ENCODE data around the gene TMTC2.
"Not testable (repeated sequence)": the region's sequence is repeated elsewhere in the genome, so short reads cannot be mapped to it uniquely, and the experiment has no call there.

TMTC2 gene

DNA sequence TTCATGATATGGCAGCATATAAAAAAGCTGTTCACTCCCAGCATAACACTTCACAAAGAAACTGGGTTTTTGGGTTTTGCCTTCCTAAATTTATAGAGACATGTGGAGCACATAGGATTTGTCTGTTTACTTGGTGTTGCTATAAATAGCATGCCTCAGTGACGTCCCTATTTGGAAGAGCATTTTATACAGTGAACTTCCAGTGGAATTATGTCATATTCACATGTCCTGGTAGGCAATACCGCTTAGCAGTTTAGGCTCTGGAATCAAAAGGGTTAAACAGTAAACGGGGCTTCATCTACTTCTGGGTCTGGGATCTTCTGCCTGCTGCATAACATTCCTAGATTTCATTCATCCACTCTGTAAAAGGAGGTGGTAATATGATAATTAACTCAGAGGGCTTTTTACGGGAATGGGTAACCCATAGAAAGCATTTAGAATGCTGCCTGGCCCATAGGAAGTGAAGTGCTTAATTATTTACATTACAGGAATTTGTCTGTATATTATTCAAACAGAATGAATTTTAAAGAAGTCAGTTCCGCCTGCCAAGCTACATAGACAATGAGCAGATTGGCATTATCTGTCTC is 396.1 kb downstream of the TMTC2 start:
- DNase-seq (ENCODE audit: low spot score): no peak

DNA sequence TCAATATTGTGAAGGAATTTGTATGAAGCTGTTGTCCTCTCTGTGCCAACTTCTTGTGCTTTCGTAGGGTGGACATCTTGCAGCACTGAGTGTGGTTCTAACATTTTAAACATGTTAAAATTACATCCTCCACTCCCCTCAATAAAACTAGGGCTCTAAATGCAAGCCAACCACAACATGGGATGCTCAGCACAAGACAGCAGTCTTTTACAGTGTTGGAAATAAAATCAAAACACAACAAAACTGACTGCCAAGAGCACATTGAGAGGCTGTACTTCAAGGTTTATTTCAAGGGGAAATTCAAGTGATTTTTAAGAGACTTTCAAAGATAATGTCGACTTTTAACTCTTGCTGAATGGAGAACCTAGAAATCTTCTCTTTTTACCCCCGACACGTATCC is 396.9 kb downstream of the TMTC2 start:
- DNase-seq (ENCODE audit: low spot score): no peak

DNA sequence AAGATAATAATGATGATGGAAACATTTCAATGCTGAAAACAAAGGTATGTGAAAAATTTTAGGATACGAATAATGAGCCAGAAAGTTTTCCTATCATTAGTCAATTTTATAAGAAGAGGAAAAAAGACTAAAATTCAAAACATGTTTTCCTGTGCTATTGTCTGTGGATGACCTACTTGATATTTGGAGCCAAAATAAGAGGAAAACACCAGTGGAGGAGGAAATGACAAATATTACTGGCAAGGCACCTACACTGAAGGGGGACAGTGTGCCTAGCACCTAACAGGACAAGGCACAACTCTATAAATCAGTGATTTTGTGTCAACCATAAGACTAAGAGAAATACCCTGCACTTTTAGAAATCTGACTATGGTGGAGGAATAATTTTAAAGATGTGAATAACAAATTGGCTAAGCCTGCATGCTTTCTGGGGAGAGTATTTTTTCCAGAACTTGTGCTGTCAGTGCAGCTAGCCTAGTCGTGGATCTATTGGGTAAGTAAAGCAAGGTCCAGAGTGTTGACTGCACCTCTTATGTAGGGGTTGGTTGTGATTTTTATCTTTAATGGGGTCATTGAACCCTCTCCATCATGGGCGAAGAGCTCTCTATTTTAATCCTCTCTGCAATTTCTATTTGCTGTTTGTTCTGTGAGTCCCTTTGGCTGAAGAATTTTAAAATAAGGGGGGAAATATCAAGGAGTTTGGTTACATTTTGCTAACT is 398.0 kb downstream of the TMTC2 start:
- no peak for DNase-seq (ENCODE audit: low spot score)

DNA sequence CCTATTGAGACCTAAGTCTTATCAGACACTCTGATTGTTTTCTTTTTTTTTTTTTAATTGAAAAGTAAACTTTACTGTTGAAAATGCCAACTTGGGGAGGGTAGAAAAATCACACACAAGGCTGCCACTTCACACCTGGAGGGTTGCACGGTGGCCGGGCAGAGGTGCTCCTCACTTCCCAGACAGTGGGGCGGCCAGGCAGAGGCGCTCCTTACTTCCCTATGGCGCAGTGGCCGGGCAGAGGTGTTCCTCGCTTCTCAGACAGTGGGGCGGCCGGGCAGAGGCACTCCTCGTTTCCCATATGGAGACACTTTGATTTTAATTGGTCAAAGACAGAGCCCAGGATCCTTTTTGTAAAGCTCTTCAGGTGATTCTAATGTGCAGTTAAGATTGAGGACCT is 399.3 kb downstream of the TMTC2 start:
- DNase-seq (ENCODE audit: low spot score): no peak

DNA sequence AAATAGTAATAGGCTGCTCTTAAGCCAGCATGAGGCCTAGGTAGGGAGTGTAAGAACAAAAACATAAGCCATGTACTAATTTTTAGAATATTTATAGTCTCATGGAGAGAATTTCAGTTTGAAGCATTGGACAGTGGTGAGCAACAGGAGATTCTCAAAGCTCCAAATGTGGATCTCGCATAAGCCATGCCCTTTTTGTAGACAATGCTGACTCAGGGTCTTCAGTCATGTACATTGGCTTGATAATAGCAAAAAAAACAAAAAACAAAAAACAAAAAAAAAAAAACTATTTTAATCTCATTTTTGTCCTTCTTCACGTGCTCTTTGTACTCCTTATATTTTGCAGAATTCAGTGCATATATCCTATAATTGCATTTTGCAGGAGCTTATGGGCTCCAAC is 402.9 kb downstream of the TMTC2 start:
- DNase-seq (ENCODE audit: low spot score): no peak

DNA sequence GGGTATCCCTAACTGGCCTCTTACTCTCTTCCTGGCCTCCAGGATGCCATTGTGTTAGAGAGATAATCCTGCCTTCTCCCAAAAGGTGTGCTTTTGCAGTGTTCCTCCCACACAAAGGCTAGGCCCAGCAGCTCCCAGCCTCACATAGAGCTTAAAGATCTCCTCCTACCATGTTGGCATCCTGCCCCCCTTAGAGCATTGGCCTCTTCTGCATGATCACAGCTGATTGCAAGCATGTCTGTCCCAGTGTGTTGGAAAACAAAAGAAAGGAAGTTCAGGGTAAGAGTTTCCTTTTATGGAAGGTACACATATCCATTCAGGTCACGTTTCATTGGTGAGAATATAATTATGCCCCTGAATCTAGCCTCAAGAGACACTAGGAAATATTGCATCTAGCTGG is 405.4 kb downstream of the TMTC2 start:
- DNase-seq (ENCODE audit: low spot score): no peak

DNA sequence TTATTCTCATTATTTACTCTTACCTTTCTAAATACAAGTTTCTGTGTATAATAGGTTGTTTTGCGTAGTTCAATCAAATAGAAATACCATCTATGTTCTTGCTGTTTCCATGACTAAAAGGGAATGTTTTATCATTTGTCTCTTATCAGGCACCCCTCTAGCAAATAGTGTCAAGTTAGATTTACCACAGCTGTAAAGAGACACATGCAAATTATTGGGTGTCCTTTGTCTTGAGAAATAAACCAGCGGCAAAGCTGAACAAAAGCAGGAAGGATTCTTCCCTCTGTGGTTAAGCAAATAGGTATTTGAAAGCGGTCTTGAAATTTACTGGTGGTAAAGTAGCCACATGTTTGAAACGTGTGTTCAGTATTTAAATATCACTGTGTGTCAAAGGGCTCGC is 405.9 kb downstream of the TMTC2 start:
- no peak for DNase-seq (ENCODE audit: low spot score)

DNA sequence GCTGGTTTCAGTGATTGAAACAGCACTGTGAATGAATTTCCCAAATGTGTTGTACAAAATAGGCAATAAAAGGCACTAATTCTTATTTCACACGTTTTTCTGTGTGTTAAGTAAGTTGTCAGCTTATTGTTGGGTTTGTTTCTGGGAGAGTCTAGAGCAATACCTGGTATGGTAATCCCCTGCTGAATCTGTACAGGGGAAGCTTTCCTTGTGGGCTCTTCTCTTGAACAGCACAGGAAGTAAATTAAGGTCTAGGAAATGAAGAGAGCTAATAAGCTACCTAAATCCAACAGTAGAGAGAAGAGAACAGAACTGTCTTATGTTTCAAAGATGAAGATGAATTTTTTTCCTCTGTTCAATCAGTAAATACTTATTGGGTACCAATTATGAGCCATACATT is 406.7 kb downstream of the TMTC2 start:
- DNase-seq (ENCODE audit: low spot score): no peak

DNA sequence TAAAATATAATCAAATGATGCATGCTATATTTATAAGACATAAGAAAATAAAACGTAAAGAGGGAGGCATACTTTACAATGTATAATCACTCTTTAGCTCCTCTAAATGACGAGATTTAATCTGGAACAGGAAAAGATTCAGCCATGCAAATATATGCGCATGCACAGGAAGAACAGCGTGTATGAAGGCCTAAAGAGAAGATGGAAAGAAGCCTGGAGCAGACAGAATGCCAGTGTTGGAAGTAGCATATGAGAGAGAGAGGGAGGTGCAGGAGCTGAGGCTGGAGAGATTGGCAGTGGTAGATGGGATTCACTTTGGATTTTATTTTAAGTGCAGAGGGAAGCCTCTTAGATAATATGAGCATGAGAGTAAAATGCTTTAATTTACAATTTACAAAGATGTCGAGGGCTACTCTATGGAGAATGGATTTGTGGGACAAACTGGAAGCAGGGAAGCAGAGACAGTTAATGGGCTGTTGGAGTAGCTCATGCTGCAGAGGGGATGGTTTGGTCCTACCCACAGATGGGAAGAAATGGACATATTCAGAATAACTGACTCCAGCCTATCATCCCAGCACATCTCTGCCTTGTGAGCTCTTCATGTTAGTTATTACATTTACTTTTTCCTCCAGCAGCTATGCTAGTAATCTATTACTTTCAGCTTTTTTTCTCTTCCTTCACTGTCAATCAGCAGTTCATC is 411.1 kb downstream of the TMTC2 start:
- DNase-seq (ENCODE audit: low spot score): no peak

DNA sequence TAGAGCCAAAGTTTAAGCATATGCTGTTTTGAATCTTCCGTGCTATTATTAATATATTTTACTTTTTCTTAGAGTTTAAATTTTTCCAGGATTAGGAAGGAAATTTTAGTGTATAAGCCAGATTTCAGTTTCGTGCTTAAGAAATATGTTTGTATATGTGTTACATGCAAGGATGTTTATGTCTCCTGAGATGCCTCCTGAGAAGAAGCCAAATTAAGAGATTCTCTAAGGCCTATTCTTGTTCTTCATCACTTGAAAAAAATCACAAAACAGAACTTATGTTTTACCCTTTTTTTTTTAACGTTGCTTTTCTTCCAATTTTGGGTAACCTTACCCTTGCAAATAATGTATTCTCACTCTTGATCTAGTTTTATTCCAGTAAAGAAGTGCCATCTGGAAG is 412.7 kb downstream of the TMTC2 start:
- no peak for DNase-seq (ENCODE audit: low spot score)

DNA sequence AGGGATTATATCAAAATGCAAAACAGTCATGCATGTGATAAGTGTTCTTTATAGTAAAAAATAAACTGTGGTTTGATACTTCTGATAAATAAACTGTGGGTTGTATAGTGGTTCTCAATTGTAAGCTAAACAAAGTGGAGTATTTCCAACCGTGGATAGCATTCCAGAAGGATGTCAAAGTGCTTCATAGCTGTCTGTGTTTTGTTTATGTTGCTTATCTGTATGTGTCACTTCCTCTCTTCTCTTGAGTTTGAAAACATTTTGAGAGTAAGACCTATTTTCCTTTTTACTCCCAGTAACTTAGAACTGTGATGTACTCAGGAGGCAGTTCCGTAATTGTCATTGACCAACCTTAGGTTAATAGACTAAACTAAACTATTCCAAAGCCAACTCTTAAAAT is 415.8 kb downstream of the TMTC2 start:
- no peak for DNase-seq (ENCODE audit: low spot score)

DNA sequence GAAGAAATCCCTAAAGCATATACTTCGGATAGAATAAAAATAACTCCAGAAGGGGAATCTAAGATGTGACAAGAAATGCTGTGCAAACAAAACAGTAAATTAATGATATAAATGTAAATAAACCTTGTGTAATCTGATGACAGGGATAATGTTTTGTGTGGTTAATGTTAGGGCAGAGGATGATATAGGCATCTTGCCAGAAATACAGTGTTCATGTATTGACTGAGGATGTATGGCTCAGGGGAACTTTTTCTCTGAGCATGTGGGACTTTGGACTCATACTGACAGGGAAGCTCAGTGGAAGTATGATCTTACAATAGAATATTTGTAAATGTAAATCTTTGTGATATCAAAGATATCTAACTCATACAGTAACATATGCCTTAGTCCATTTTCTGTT is 420.2 kb downstream of the TMTC2 start:
- DNase-seq (ENCODE audit: low spot score): no peak

DNA sequence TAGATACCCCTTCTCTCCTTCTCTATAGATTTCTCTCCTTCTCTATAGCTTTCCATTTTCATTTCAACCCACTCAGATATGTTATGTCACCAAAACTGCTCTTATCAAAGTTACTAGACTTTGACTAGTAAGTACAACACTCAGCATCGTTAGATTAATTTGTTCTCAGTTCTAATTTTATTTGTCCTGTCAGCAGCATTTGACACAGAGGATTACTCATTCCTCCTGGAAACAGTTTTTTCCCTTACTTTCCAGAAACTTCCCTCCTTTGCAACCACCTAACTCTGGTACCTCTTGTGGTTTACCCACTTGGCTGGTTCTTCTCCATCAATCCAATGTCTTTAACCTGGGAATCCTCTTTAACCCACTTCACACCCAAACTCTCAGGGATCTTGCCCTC is 423.7 kb downstream of the TMTC2 start:
- no peak for DNase-seq (ENCODE audit: low spot score)

DNA sequence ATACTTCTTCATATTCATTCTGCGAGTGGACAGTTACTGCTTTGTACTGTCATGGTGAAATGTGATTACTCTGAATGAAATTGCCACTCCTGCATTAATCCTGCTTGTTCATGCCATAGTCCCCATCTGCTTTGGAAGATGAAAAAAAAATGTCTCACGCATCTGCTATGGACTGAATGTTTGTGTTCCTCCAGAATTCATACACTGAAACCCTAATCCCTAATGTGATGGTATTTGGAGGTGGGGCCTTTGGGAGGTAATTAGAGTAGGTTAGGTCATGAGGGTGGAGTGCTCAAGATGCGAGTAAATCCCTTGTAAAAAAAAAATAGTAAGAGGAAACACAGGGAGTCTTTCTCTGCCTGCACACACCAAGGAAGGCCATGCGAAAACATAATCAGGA is 427.2 kb downstream of the TMTC2 start:
- DNase-seq (ENCODE audit: low spot score): no peak

DNA sequence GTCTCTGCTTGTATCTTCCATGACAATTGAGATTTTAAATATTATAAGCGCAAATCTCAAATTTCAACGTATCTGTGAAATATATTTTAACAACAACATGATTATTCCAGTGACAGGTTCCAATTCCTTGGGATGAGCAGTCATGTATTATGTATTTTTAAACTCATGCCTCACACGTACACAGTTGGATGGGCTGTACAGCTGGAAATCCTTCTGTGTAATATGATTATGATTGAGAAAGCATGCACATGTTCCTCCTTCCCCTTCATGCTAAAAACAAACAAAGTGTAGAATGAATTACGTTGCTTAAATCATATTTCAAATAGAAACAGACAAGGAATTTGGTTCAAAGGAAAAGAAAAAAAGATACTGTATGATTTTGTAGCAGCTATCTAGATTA is 428.3 kb downstream of the TMTC2 start:
- no peak for DNase-seq (ENCODE audit: low spot score)

DNA sequence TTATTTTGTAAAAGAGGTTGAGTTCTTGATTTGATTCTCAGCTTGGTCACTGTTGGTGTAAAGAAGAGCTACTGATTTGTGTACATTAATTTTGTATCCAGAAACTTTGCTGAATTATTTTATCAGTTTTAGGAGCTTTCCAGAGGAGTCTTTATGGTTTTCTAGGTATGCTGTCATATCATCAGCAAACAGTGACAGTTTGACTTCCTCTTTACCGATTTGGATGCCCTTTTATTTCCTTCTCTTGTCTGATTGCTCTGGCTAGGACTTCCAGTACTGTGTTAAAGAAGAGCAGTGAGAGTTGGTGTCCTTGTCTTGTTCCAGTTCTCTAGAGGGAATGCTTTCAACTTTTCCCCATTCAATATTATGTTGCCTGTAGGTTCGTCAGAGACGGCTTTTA is 431.2 kb downstream of the TMTC2 start:
- not testable (repeated sequence) for DNase-seq (ENCODE audit: low spot score)

DNA sequence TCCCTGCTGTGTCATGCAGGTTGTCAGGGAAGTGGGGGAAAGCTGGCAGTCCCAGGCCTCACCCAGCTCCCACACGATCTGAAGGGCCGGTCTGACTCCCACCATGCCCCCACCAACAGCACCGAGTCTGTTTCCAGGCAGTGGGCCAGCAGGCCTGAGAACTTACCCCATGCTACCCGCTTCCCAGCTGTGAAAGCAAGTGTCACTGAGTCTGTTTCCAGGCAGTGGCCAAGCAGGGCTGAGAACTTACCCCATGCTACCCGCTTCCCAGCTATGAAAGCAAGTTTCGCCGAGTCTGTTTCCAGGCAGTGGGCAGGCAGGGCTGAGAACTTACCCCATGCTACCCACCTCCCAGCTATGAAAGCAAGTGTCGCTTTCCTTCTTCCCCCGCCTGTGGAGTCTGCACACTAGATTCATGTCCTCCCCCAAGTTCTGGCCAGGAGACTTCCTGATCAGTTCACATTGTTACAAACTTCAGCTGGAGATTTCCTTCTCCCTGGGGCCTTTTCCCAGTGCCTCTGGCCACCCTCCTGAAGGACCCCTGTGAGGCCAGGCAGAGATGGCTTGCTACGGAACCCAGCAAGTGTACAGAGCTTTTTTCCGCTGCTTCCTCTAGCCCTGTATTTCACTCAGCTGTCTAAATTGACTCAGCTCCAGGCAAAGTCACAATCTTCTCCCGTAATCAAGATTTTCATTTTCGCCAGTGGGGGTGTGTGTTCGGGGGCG is 435.4 kb downstream of the TMTC2 start:
- no peak for DNase-seq (ENCODE audit: low spot score)

DNA sequence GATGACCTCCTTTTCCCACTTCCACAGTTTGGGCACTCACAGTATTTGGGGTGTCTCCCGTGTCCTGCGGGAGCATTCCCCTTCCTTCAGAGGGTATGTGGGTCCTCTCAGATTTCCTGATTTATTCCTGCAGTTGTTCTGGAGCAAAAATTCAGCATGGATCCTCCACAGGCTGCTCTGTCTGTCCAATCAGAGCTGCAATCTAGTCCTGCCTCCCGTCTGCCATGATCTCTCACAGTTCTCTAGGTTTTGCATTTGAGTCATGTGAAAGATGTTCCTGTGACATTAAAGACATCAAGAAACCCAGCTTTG is 435.9 kb downstream of the TMTC2 start:
- DNase-seq (ENCODE audit: low spot score): peak; percentile 12

DNA sequence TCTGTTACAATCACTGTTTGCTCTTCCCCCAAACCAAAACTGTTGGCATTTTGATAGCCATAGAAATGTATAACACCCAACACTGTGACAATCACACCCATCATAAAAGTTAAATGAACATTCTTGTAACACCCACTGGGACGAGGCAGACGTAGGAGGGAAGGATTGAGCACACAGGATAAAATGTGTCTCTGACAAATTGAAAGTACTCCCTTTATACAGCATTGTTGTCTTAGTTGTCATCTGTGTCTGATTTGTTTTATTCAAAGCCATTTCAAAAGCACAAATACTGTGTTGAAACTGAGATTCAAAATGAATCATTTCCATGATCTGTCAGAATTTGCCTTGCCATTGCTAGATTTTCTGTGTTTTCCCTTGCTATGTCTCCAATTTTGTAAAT is 436.3 kb downstream of the TMTC2 start:
- DNase-seq (ENCODE audit: low spot score): no peak

DNA sequence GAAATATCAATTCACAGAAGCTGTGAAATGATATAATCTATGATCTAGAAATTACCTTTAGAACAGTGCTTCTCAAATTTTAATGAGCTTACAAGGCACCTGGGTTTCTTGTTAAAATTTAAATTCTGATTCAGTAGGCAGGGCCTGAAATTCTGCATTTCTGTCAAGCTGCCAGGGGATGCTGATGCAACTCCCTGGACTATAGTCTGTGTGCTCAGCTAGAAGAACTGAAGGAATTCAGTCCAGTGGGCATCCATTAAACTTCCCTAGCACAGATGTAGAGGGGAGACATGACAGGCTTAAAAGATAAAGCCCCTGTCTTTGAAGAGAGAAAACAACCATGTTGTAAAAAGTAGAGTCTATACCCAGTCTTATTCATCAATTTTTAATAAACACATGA is 441.8 kb downstream of the TMTC2 start:
- DNase-seq (ENCODE audit: low spot score): no peak

DNA sequence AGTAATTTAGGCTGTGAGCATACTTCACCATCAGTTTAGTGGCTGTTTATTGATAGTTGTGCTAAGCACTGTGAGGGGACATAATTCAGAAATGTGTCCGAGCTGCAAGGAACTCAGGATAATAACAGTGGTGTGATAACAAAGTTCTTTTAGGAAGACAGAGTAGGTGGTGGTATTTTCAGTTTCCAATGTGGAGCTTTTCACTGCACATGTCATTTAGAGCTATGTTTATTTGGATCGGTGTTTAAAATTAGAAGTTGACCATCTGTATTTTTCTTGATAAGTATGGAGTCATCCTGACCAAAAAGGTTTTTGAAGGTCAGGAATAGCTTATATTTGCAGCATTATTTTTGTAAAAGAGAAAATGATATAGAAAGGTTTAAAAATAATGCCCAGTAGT is 443.5 kb downstream of the TMTC2 start:
- DNase-seq (ENCODE audit: low spot score): no peak

DNA sequence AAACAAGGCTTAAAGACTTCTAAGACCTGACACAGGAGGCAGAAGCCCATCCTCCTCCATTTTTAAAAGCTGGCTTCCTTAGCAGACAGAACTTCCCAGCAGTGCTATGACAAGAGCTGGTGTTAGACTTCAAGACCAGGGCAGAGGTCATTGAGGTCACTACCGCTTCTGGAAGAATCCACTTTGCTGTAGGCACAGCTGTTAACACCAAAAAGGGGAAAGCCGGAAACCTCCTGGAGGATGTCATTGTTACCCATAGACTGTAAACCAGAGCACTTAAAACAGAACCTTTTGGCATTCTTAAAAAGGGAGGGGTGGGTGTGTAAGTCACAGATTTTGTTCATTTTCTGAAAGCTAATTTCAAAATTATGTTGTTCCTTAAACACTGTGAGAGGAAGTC is 445.7 kb downstream of the TMTC2 start:
- no peak for DNase-seq (ENCODE audit: low spot score)

DNA sequence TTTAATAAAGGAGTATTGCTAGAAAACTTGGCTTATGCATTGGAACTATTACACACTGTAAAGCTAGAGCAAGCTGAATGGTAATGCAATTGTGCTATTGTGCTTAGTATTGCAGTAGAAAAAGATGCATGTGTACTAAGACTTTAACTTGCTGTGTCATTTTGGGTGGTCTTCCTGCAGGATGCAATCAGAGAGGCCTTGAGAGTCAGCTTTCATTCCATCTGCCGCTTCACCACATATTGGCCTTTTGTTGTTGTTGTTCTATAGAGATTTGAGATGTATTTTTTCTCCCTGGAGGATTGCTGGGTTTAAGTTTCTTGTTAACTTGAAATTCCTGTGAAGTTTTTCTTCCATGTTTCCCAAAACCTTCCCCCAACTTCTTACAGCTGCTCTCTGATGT is 449.7 kb downstream of the TMTC2 start:
- no peak for DNase-seq (ENCODE audit: low spot score)
